ENCODE data around the gene GPR55. TPM values are rescaled to one million over a fixed set of nuclear protein-coding genes. Genes with fewer than 3 reads are reported as not detected.
A peak's percentile ranks its signal among the peaks of the same experiment; 100 is the strongest.

The GPR55 gene
- total RNA-seq, 1 donor from 2014 or later = not detected

GRCh38 chr2:230895536-230896345 lies 29.3 kb downstream of the GPR55 start:
- DNase-seq (no peak), ATAC-seq (ENCODE audit: poor library complexity) (peak; percentile 15)
- intact Hi-C loops (cut with DNase I) = no loop called here

GRCh38 chr2:230893841-230894781 lies 30.9 kb downstream of the GPR55 start:
- no peak for DNase-seq
- ATAC-seq (ENCODE audit: poor library complexity) = no peak
- intact Hi-C loops (cut with DNase I) = no loop called here

DNA sequence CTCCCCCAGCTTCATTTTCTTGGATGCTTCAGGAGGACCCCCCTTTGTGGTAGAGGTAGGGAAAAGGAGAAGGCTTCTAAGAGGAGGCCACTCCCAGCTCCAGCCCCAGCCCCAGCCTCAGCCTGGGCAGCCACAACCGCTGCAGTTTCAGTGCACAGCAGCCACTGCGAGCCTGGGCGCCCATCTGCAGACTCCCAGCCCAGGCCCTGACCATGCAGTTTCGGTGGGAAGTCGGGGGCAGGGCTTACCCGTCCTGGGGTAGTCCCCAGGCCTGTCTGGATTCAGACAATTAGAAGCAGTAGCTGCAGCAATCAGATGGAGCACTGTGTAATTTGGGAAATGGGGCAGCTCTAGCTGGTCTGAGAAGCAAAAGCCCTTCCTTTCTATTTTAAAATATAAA lies 31.7 kb downstream of the GPR55 start:
- ATAC-seq (ENCODE audit: poor library complexity) (no peak), DNase-seq (no peak)
- intact Hi-C loops (cut with DNase I) = no loop called here

GRCh38 chr2:230891509-230891908 lies 33.5 kb downstream of the GPR55 start:
- intact Hi-C loops (cut with DNase I) = no loop called here
- no peak for ATAC-seq (ENCODE audit: poor library complexity)
- peak; percentile 13 for DNase-seq

DNA sequence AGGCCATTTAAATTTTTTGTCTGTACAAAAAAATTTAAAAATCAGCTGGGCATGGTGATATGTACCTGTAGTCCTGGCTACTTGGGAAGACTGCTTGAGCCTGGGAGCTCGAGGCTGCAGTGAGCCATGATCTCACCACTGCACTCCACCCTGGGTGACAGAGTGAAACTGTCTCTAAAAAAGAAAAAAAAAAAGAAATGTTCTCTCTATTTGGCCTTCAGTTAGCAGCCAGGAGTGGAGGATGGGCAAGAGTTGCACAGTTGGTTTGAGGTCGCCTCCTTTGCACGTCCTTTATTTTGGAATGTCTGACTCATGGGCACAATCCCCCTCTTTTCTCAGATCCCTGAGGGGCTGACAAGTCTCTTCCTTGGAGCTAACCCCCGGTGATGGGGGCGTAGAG lies 34.0 kb downstream of the GPR55 start:
- DNase-seq = peak; percentile 0
- ATAC-seq (ENCODE audit: poor library complexity) = no peak
- intact Hi-C loops (cut with DNase I) = no loop called here

DNA sequence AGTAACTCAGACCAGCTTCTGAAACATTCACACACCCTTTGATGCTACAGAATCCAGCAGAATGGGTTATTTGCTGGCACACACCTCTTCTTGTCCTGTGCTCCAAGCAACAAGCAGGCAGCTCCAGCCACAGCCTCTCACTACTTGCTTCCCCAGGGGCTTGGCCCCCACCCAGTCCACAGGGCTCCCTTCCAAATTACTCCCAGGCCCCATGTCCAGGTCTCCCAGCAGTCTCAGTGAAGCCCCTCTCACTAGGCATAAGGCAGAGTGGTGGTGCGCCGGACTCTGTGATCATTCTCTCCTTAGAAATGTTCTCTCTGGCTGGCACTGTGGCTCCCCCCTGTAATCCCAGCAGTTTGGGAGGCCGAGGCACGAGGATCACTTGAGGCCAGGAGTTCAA lies 34.4 kb downstream of the GPR55 start:
- DNase-seq (peak; percentile 14), ATAC-seq (ENCODE audit: poor library complexity) (no peak)
- intact Hi-C loops (cut with DNase I) = no loop called here

GRCh38 chr2:230889911-230890601 lies 35.0 kb downstream of the GPR55 start:
- DNase-seq (peak; percentile 8), ATAC-seq (ENCODE audit: poor library complexity) (no peak)
- intact Hi-C loops (cut with DNase I) = no loop called here

DNA sequence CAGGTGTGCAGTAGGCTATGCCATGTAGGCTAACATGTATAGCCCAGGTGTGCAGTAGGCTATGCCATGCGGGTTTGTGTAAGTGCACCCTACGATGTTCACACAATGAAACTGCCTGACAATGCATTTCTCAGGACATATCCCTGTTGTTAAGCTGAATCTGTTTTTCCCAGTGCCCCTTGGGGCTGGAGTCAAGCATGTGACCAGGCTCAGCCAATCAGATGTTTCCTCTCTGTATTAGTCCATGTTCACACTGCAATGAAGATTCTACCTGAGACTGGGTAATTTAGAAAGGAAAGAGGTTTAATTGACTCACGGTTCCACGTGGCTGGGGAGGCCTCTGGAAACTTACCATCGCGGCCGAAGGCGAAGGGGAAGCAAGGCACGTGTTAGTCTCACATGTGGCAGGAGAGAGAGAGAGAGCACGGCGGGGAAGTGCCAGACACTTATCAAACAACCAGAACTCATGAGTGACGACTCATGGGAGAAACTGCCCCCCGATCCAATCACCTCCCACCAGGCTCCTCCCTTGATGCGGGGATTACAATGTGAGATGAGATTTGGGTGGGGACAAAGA lies 36.1 kb downstream of the GPR55 start:
- DNase-seq = peak; percentile 20
- ATAC-seq (ENCODE audit: poor library complexity) = no peak
- intact Hi-C loops (cut with DNase I) = no loop called here

DNA sequence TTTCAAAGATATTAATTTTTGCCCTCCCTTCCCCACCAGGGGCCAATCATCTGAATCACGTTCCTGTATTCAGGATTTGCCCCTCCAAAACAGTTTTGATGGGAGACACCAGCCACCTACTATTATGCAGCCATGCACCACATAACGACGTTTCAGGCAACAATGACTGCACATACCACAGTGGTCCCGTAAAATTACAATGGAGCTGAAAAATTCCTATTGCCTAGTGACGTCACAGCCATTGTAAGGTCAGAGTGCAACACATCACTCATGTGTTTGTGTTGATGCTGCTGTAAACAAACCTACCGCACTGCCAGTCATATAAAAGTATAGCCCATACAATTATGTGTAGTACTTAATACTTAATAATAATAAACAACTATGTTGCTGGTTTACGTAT lies 37.7 kb downstream of the GPR55 start:
- ATAC-seq (ENCODE audit: poor library complexity) (no peak), DNase-seq (no peak)
- intact Hi-C loops (cut with DNase I) = no loop called here

DNA sequence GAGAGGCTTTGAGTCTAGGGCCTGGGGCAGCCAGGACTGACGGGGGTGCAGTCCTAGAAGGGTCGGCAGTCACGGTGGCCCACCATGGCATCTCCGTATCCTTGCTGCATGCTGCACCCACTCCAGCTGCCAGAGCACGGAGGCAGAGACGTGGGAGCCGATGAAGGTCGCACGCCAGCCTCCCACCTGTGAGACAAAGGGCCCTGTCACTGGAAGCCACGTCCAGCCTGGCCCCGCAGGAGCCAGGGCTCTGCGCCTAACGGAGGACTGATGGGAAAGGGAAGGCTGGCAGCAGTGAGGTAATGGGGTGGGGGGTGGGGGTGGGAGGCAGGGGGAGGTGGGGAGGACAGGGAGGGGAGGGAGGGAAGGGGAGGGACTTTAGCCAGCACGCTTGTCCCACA lies 38.4 kb downstream of the GPR55 start:
- no peak for ATAC-seq (ENCODE audit: poor library complexity)
- DNase-seq = peak; percentile 30
- intact Hi-C loops (cut with DNase I) = no loop called here

DNA sequence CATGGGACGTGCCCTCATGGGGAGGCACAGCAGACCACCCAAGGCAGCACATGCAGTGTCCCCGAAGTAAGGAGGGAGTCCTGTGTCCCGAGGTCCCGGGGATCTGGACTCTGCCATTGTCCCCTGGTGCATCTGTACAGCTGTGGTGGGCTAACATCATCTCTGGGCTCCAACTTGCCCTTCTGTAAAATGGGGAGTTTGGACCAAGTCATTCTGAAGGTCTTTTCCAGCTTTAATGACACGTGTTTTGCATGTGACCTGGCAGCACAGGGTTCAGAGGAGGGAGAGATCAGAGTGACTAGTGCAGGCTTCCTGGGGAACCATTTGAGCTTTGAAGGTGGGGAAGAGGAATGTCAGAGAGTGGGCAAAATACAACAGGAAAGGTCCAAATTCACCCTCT lies 38.8 kb downstream of the GPR55 start:
- peak; percentile 2 for DNase-seq

GRCh38 chr2:230885463-230886130 lies 39.4 kb downstream of the GPR55 start:
- DNase-seq (peak; percentile 46), ATAC-seq (ENCODE audit: poor library complexity) (peak; percentile 34)
- intact Hi-C loops (cut with DNase I) = no loop called here

More for the DNA sequence above, 38.8 kb downstream of the GPR55 start:
- intact Hi-C loops (cut with DNase I) = no loop called here
- no peak for ATAC-seq (ENCODE audit: poor library complexity)

- intact Hi-C loops (cut with DNase I) = no loop called here
- peak; percentile 20 for DNase-seq
- no peak for ATAC-seq (ENCODE audit: poor library complexity)
Observed at GRCh38 chr2:230881840-230882239, 43.2 kb downstream of the GPR55 start.

- intact Hi-C loops (cut with DNase I) = no loop called here
- DNase-seq = peak; percentile 2
- no peak for ATAC-seq (ENCODE audit: poor library complexity)
Observed at GRCh38 chr2:230879891-230880290, 45.2 kb downstream of the GPR55 start.

GRCh38 chr2:230879271-230879882 lies 45.7 kb downstream of the GPR55 start:
- peak; percentile 43 for ATAC-seq (ENCODE audit: poor library complexity)
- peak; percentile 32 for DNase-seq
- intact Hi-C loops (cut with DNase I) = no loop called here

DNA sequence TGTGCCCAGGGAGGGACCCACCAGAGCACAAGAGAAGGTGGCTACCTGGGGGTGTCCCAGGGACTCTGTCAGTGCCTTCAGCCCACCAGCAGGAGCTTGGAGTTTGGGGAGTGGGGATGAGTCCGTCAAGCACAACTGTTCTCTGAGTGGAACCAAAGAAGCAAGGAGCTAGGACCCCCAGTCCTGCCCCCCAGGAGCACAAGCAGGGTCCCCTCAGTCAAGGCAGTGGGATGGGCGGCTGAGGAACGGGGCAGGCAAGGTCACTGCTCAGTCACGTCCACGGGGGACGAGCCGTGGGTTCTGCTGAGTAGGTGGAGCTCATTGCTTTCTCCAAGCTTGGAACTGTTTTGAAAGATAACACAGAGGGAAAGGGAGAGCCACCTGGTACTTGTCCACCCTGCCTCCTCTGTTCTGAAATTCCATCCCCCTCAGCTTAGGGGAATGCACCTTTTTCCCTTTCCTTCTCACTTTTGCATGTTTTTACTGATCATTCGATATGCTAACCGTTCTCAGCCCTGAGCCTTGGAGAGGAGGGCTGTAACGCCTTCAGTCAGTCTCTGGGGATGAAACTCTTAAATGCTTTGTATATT lies 46.3 kb downstream of the GPR55 start:
- peak; percentile 25 for DNase-seq
- no peak for ATAC-seq (ENCODE audit: poor library complexity)
- intact Hi-C loops (cut with DNase I) = no loop called here

DNA sequence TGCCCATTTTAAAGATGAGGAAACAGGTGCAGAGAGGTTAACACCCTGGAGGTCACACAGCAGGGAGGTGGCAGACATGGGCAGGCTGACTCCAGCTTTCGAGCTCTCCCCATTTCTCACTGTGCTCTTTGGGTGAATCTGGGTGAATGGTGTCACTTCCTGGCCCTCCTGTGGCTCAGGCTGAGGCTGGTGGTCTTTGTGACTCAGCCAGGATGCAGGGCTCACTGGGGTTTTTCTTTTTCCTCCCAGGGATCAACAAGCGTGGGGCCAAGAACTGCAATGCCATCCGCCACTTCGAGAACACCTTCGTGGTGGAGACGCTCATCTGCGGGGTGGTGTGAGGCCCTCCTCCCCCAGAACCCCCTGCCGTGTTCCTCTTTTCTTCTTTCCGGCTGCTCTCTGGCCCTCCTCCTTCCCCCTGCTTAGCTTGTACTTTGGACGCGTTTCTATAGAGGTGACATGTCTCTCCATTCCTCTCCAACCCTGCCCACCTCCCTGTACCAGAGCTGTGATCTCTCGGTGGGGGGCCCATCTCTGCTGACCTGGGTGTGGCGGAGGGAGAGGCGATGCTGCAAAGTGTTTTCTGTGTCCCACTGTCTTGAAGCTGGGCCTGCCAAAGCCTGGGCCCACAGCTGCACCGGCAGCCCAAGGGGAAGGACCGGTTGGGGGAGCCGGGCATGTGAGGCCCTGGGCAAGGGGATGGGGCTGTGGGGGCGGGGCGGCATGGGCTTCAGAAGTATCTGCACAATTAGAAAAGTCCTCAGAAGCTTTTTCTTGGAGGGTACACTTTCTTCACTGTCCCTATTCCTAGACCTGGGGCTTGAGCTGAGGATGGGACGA lies 47.1 kb downstream of the GPR55 start:
- DNase-seq = peak; percentile 29

More for the DNA sequence above, 47.1 kb downstream of the GPR55 start:
- intact Hi-C loops (cut with DNase I) = no loop called here
- no peak for ATAC-seq (ENCODE audit: poor library complexity)
